ENCODE measurements around the gene MYH9. TPM values are rescaled to one million over a fixed set of nuclear protein-coding genes. Genes with fewer than 3 reads are reported as not detected.
A peak's percentile ranks its signal among the peaks of the same experiment; 100 is the strongest.
"Not testable (repeated sequence)": the region's sequence is repeated elsewhere in the genome, so short reads cannot be mapped to it uniquely, and the experiment has no call there.

Gene MYH9
- total RNA-seq, 1 experiment from 2014 or later, result 414 TPM

DNA sequence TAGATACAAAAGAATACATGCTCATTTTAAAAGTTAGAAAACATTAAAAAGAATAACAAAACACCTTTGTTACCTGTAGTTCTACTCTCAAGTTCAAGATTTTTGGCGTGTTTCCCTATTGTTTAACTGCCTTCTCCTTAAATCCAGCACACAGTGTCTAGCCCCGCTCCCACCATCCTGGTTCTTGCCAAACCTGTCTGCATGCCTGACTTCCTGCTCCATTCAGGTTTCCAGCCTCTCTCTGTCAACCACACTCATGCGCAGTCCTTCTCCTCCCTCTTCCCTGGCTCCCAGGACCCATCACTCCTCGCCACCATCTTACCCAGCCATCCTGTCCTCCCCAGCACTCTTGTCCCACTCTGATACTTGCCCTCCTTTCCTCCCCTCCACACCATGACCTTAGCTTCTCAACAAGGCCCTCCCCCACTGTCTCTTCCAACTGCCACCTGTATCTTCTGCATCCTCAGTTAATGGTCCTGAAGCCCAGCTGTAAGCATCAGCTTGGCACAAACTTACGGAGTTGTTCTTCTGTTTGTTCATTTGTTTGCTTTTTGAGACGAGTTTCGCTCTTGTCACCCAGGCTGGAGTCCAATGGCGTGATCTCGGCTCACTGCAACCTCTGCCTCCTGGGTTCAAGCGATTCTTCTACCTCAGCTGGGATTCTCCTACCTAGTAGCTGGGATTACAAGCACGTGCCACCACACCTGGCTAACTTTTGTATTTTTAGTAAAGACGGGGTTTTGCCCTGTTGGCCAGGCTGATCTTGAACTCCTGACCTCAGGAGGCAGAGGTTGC is 7.5 kb upstream of the MYH9 start:
- in situ Hi-C loops (cut with HindIII; ENCODE audit: low pct_unique_long_range_greater_than_20kb, low sequenced_read_pairs), result no loop called here
- DNase-seq (ENCODE audit: low read depth), result no peak

DNA sequence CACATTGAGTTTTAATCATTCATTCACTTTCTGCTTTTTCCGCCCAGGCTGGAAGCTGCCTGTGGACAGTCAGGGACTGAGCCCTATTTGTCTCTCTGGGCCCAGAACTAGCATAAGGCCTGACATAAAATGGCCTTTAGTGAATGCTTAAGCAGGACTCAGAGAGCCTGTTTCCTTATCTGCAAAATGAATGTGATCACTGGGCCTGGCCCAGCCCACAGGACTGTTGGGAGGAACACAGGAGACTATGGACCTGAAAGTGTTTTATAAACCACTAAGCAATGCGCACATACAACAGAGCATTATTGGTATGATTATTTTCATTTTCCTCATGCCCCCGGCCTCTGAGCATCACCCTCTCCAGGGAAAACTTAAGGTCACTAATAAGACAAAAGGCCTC is 3.9 kb upstream of the MYH9 start:
- in situ Hi-C loops (cut with HindIII; ENCODE audit: low pct_unique_long_range_greater_than_20kb, low sequenced_read_pairs), result no loop called here
- no peak for DNase-seq (ENCODE audit: low read depth)

GRCh38 chr22:36389122-36389521 is 1.4 kb upstream of the MYH9 start:
- DNase-seq (ENCODE audit: low read depth); in situ Hi-C loops (cut with HindIII; ENCODE audit: low pct_unique_long_range_greater_than_20kb, low sequenced_read_pairs): not testable (repeated sequence)

GRCh38 chr22:36387709-36387958 is 133 bp downstream of the MYH9 start:
- in situ Hi-C loops (cut with HindIII; ENCODE audit: low pct_unique_long_range_greater_than_20kb, low sequenced_read_pairs), result no loop called here
- no peak for DNase-seq (ENCODE audit: low read depth)

DNA sequence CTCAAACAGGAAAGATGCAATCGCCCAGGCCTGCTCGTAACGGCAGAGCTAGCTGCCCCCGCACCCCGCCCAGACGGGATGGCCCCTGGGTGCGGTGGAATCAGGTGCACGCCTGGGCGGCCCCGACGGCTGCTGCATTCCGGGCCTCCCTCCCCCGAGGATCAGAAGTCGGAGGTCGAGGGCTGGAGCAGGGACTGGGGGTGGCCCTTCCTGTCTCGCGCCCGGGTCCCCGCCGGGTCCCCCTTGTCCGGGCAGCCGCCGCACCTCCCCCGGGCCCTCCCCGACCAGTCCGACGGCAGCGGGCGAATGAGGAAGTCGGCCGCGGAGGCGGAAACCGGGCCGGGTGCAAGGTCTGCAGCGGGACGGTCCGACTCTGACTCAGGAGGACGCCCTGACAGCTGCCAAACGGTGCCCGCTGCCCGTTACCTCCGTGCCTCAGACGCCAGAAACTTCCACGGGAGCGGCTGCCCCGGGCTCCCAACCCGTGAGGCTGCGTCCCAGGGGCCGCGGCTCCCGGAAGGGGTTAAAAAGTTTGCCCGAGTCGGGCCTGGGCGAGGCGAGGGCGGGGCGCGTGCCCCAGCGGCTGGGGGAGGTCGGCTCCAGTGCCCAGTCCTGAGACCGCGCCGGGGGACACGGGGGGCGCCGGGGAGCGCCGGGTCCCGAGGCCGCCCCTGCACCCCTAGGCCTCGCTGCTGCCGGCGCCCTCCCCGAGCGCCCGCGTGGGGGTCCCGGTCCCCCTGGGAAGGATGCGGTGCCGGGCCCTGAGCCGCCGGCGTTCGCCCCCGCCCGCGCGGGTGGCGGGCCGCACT is 663 bp downstream of the MYH9 start:
- DNase-seq (ENCODE audit: low read depth), result peak; percentile 55
- in situ Hi-C loops (cut with HindIII; ENCODE audit: low pct_unique_long_range_greater_than_20kb, low sequenced_read_pairs), result no loop called here

GRCh38 chr22:36386351-36386899 is 1.3 kb downstream of the MYH9 start:
- DNase-seq (ENCODE audit: low read depth), result peak; percentile 93
- in situ Hi-C loops (cut with HindIII; ENCODE audit: low pct_unique_long_range_greater_than_20kb, low sequenced_read_pairs), result no loop called here

GRCh38 chr22:36385491-36386350 is 2.0 kb downstream of the MYH9 start:
- in situ Hi-C loops (cut with HindIII; ENCODE audit: low pct_unique_long_range_greater_than_20kb, low sequenced_read_pairs), result no loop called here
- DNase-seq (ENCODE audit: low read depth), result no peak

GRCh38 chr22:36384766-36385481 is 2.8 kb downstream of the MYH9 start:
- in situ Hi-C loops (cut with HindIII; ENCODE audit: low pct_unique_long_range_greater_than_20kb, low sequenced_read_pairs), result no loop called here
- peak; percentile 55 for DNase-seq (ENCODE audit: low read depth)

DNA sequence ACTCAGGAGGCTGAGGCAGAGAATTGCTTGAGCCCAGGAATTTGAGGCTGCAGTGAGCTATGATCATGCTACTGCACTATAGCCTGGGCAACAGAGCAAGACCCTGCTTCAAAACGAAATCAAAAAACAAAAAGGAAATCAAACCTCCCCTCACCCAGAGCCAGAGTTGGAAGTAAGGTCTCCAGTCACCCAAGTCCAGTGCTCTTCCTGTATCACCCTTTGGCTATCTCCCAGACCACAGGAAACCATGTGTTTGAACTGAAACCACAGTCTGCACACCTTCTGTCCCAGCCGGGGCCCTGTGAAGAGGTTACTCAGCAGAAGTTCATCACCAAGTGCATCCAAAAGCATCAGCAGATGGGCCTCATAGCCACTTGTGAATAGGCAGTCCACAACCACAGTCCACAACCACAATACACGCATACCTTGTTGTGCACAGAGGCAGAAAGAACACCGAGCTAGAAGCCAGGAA is 4.6 kb downstream of the MYH9 start:
- DNase-seq (ENCODE audit: low read depth), result peak; percentile 82
- in situ Hi-C loops (cut with HindIII; ENCODE audit: low pct_unique_long_range_greater_than_20kb, low sequenced_read_pairs), result no loop called here

- no peak for DNase-seq (ENCODE audit: low read depth)
- in situ Hi-C loops (cut with HindIII; ENCODE audit: low pct_unique_long_range_greater_than_20kb, low sequenced_read_pairs), result no loop called here
These were observed 6.1 kb downstream of the MYH9 start for GRCh38 chr22:36381513-36382128.

- in situ Hi-C loops (cut with HindIII; ENCODE audit: low pct_unique_long_range_greater_than_20kb, low sequenced_read_pairs), result no loop called here
- DNase-seq (ENCODE audit: low read depth), result no peak
These were observed 8.0 kb downstream of the MYH9 start for GRCh38 chr22:36379593-36380361.

- in situ Hi-C loops (cut with HindIII; ENCODE audit: low pct_unique_long_range_greater_than_20kb, low sequenced_read_pairs), result no loop called here
- no peak for DNase-seq (ENCODE audit: low read depth)
These were observed 8.9 kb downstream of the MYH9 start for GRCh38 chr22:36378869-36379217.

- no peak for DNase-seq (ENCODE audit: low read depth)
- in situ Hi-C loops (cut with HindIII; ENCODE audit: low pct_unique_long_range_greater_than_20kb, low sequenced_read_pairs), result no loop called here
These were observed 9.5 kb downstream of the MYH9 start for GRCh38 chr22:36378080-36378868.

DNA sequence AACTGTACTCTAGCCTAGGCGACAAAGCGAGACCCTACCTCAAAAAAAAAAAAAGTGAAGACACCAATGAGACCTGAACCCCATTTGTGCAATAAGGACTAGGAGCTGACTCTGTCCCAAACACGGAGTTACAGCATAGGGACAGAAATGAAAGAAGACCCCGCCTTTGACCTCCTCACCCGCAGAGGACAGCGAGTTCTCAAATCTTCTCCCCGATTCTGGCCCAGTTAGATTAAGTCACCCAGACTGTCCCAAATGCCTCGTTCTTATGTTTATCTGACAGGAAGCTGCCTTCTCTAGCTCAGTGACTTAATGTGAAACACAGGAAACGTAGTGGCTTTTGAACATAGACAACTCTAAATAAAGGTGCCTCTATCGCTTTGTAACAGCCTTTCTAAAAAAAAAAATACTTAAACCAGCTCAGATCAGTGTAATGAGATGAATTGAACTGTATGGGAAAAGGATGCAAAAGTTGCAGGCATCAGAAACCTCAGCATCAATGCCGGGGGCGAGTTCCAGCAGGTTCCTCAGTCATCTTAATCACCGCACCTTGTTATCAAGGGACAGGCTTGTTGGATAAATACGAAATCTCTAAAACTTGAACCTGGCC is 10.6 kb downstream of the MYH9 start:
- in situ Hi-C loops (cut with HindIII; ENCODE audit: low pct_unique_long_range_greater_than_20kb, low sequenced_read_pairs), result no loop called here
- DNase-seq (ENCODE audit: low read depth), result no peak

DNA sequence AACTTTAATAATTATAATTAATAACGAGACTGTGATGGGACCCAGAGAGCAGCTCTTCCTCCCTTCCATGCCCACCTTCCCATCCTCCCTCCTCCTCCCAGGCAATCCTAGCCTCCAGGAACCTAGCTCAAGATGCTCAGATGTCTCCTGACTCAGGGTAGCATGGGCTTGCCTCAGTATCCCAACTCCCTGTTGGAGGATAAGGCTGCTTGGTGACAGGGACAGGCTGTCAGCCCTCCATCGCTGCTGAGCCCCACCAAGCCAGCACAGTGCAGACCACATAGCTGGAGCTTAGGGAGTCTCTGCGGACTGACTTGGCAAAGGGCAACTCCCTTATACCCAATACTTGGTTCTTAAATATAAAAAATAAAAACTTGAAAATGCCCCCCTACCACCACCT is 11.5 kb downstream of the MYH9 start:
- no peak for DNase-seq (ENCODE audit: low read depth)
- in situ Hi-C loops (cut with HindIII; ENCODE audit: low pct_unique_long_range_greater_than_20kb, low sequenced_read_pairs), result no loop called here
